LNCaP clone FGC (cell line): ENCODE results near the gene CUL1.

Source experiments
- DNase-seq: peaks from one replicate; pipeline ENCODE4 v3.0.0-alpha.2; 2011; ENCODE audit warnings: low read depth
- H3K4me3 ChIP-seq: 2 replicates; pipeline ENCODE4 v1.5.1; 2011; ENCODE audit warnings: mild to moderate bottlenecking, low read depth, low read length, control low read depth
- CTCF ChIP-seq: IDR thresholded peaks from 2 replicates; pipeline ENCODE4 v1.5.1; 2012; ENCODE audit warnings: mild to moderate bottlenecking; ENCODE audit not compliant: control insufficient read depth, insufficient read depth; ENCODE audit errors: extremely low read depth

CUL1 gene

GRCh38 chr7:148814922-148815559 lies 116.3 kb downstream of the CUL1 start:
- DNase-seq = no peak
- H3K4me3 ChIP-seq = no peak overlapping the region
- TF ChIP-seq CTCF = no peak

GRCh38 chr7:148815612-148816011 lies 116.9 kb downstream of the CUL1 start:
- H3K4me3 ChIP-seq = no peak overlapping the region
- no peak for TF ChIP-seq CTCF
- DNase-seq = no peak

- no peak for DNase-seq
- TF ChIP-seq CTCF = no peak
- no peak overlapping the region for H3K4me3 ChIP-seq
Observed at GRCh38 chr7:148819697-148820360, 121.1 kb downstream of the CUL1 start.

- no peak overlapping the region for H3K4me3 ChIP-seq
- no peak for DNase-seq
- no peak for TF ChIP-seq CTCF
Observed at GRCh38 chr7:148821422-148821821, 122.7 kb downstream of the CUL1 start.

- no peak overlapping the region for H3K4me3 ChIP-seq
- no peak for DNase-seq
- no peak for TF ChIP-seq CTCF
Observed at GRCh38 chr7:148824864-148825263, 126.2 kb downstream of the CUL1 start.

- no peak overlapping the region for H3K4me3 ChIP-seq
- TF ChIP-seq CTCF = no peak
- DNase-seq = no peak
Observed at GRCh38 chr7:148825338-148825737, 126.6 kb downstream of the CUL1 start.

GRCh38 chr7:148828965-148829364 lies 130.3 kb downstream of the CUL1 start:
- TF ChIP-seq CTCF = no peak
- DNase-seq = no peak
- H3K4me3 ChIP-seq = no peak overlapping the region
